ENCODE data around the gene EDEM1. TPM values are rescaled to one million over a fixed set of nuclear protein-coding genes. Genes with fewer than 3 reads are reported as not detected.
A peak's percentile ranks its signal among the peaks of the same experiment; 100 is the strongest.

EDEM1 gene
- total and polyA plus RNA-seq, 5 donors: 3.6 to 16.6 (median 10.2) TPM

DNA sequence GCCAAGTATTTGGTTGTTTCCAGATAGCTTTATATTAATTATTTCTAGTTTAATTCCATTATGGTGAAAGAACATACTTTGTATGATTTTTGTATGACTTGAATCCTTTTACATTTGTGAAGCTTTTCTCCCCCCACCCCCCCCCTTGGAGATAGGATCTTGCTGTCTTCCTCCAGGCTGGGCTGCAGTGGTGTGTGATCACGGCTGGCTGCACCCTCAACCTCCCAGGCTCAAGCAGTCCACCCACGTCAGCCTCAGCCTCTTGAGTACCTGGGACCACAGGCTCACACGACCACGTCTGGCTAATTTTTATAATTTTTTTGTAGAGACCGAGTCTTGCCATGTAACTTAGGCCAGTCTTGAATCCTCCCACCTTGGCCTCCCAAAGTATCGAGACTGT, 35.9 kb upstream of the EDEM1 start:
- H3K4me1 ChIP-seq (ENCODE audit: control insufficient read depth, insufficient read depth, low read length): peaks cover 5% of the 10 kb centered on the region

DNA sequence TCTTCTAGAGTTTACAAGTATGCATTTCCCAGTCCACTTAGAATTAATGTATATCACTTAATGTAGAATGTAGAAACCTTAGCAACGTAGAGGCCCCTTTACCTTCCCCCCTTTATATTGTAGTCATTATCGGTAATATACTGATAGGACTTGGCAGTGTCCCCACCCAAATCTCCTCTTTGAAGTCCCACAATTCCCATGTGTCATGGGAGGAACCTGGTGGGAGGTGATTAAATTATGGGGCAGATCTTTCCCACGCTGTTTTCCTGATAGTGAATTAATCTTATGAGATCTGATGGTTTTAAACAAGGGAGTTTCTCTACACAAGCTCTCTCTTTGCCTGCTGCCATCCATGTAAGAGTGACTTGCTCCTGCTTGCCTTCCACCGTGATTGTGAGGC, 34.4 kb upstream of the EDEM1 start:
- ATAC-seq: no peak
- H3K4me1 ChIP-seq (ENCODE audit: control insufficient read depth, insufficient read depth, low read length): peaks cover 5% of the 10 kb centered on the region
- 79% methylated on average over 4 of the region's 4 CpGs for WGBS
- no peak overlapping the region for H3K4me3 ChIP-seq (ENCODE audit: low read length)
- H3K27ac ChIP-seq (ENCODE audit: low read length): no peak overlapping the region
- no peaks in the 10 kb centered on the region for H3K9me3 ChIP-seq (ENCODE audit: control insufficient read depth, low read length)
- intact Hi-C loops (cut with DNase I): no loop called here
- no peaks in the 10 kb centered on the region for H3K27me3 ChIP-seq (ENCODE audit: control insufficient read depth, insufficient read depth)
- no peak for DNase-seq

More for the DNA sequence above, 35.9 kb upstream of the EDEM1 start:
- WGBS: 93% methylated on average over 6 of the region's 6 CpGs
- Histone ChIP-seq H3K27me3 (ENCODE audit: control insufficient read depth, insufficient read depth) (no peaks in the 10 kb centered on the region), H3K9me3 (ENCODE audit: control insufficient read depth, low read length) (no peaks in the 10 kb centered on the region), H3K27ac (ENCODE audit: low read length) (no peak overlapping the region), H3K4me3 (ENCODE audit: low read length) (no peak overlapping the region)
- no peak for ATAC-seq
- no peak for DNase-seq
- intact Hi-C loops (cut with DNase I): no loop called here

DNA sequence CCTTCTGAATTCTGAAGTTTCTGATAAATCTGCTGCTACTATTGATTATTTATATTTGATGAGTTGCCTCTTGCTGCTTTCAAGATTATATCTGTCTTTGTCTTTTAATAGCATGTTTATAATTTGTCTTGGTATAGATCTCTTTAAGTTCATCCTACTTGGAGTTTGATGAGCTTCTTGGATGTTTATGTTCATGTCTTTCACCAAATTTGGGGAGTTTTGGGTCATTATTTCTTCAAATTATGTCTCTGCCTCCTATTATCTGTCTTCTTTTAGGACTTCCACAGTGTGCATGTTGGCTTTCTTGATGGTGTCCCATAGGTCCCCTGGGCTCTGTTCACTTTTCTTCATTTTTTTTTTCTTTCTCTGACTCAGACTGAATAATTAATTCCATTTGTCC, 32.3 kb upstream of the EDEM1 start:
- no peak for ATAC-seq
- no peak overlapping the region for H3K27ac ChIP-seq (ENCODE audit: low read length)
- no peak overlapping the region for H3K4me3 ChIP-seq (ENCODE audit: low read length)
- peaks cover 3% of the 10 kb centered on the region for H3K4me1 ChIP-seq (ENCODE audit: control insufficient read depth, insufficient read depth, low read length)
- no peaks in the 10 kb centered on the region for H3K9me3 ChIP-seq (ENCODE audit: control insufficient read depth, low read length)
- intact Hi-C loops (cut with DNase I): no loop called here
- no peaks in the 10 kb centered on the region for H3K27me3 ChIP-seq (ENCODE audit: control insufficient read depth, insufficient read depth)
- DNase-seq: no peak

DNA sequence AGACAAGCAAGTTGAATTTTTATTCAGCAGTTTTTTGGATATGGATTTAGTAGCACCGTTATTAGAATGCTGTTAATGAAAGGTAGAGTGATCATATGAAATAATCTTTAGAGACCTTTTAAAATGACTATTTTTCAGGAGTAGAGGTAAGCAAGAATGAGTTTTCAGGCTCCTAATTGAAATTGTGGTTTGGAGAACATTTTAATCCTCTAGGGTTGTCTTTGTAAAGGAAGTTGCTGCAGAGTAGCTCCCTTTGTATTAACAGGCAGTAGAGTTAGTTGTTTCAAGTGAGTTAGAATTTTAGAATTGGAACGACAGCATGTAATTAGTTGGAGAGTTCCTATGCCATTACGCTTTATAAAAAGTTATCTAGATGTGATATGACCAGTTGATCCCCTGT, 27.2 kb upstream of the EDEM1 start:
- intact Hi-C loops (cut with DNase I): no loop called here
- no peak for DNase-seq
- H3K27me3 ChIP-seq (ENCODE audit: control insufficient read depth, insufficient read depth): no peaks in the 10 kb centered on the region
- no peak overlapping the region for H3K27ac ChIP-seq (ENCODE audit: low read length)
- no peaks in the 10 kb centered on the region for H3K9me3 ChIP-seq (ENCODE audit: control insufficient read depth, low read length)
- WGBS: 68% methylated on average over 3 of the region's 3 CpGs
- peaks cover 8% of the 10 kb centered on the region for H3K4me1 ChIP-seq (ENCODE audit: control insufficient read depth, insufficient read depth, low read length)
- no peak for ATAC-seq
- no peak overlapping the region for H3K4me3 ChIP-seq (ENCODE audit: low read length)

DNA sequence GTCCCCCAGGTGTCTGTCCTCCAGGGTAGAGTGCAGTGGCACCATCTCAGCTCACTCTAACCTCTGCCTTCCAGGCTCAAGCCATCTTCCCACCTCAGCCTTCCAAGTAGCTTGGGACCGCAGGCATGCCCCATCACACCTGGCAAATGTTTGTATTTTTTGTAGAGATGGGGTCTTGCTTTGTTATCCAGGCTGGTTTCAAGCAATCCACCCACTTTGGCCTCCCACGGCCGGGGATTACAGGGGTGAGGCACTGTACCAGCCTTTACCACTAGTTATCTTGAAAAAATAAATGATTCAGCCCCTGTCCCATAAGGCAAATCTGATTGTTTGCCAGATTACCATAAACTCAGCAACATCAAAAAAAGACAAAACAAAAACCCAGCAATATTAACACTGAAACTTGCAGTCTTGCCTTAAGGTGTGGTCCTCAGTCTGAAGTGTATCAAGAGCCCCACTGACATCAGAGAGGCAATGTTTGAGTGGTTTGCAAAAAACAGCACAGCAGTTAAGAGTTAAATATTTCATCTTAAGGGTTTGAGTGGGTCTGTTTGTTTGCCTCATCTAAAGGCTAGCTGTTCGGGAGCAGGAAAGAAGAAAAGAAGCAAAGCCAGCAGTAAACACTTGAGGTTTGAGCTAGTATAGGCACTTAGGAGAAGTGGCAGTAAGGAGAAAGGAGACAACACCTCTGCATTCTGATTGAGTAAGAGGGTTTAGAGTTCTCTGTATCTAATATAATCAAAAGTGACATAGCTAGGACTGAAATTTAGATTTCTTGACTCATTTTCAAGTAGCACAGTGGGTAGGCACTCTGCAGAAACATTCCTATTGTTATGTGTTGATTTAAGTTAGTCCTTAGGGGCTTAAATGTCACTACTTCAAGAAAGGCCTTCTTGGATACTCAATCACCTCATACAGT, 26.3 kb upstream of the EDEM1 start:
- no peaks in the 10 kb centered on the region for H3K9me3 ChIP-seq (ENCODE audit: control insufficient read depth, low read length)
- H3K4me3 ChIP-seq (ENCODE audit: low read length): no peak overlapping the region
- no peak for DNase-seq
- H3K27ac ChIP-seq (ENCODE audit: low read length): no peak overlapping the region
- intact Hi-C loops (cut with DNase I): no loop called here
- 64% methylated on average over 4 of the region's 4 CpGs for WGBS
- H3K4me1 ChIP-seq (ENCODE audit: control insufficient read depth, insufficient read depth, low read length): peaks cover 8% of the 10 kb centered on the region
- peak; percentile 17 to 36 for ATAC-seq
- no peaks in the 10 kb centered on the region for H3K27me3 ChIP-seq (ENCODE audit: control insufficient read depth, insufficient read depth)

DNA sequence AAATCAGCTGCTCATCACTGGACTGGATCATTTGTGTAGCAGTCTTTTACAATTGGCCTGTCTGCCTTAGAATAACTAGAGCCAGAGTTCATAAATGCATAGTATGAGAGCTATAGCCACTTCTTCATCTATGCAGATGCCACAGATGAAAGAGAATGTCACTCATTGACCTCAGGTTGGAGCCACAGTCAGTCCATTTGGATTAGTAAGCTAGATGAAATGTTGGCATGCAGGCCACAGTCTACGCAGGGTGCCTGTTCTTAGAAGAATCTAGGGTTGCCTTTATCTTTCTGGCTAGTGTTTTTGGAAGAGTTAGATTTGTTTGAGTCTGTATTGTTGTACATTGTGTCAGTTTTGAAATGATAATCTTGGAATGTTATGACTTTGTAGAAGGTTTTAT, 25.4 kb upstream of the EDEM1 start:
- no peak overlapping the region for H3K4me3 ChIP-seq (ENCODE audit: low read length)
- H3K27ac ChIP-seq (ENCODE audit: low read length): no peak overlapping the region
- ATAC-seq: peak; percentile 42 to 66
- intact Hi-C loops (cut with DNase I): no loop called here
- 46% methylated on average over 1 of the region's 1 CpG for WGBS
- no peaks in the 10 kb centered on the region for H3K9me3 ChIP-seq (ENCODE audit: control insufficient read depth, low read length)
- H3K27me3 ChIP-seq (ENCODE audit: control insufficient read depth, insufficient read depth): no peaks in the 10 kb centered on the region
- DNase-seq: no peak
- H3K4me1 ChIP-seq (ENCODE audit: control insufficient read depth, insufficient read depth, low read length): peaks cover 8% of the 10 kb centered on the region

DNA sequence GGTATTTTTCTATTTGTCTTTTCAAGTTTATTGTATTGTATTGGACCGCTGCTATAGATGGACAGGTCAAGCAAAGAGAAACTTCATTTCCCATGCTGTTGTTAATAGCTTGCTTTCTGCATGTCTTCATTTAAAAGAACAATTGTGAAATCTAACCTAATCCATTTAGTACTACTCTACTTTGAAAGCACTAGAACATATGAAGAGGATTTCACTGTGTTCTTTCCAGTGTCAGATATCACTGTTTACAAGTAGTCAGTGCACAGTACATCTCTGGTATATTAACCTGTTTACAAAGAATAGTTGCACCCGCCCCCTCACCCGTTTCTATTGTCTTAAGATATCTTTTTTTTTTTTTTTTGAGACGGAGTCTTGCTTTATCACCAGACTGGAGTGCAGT, 21.8 kb upstream of the EDEM1 start:
- DNase-seq: no peak

DNA sequence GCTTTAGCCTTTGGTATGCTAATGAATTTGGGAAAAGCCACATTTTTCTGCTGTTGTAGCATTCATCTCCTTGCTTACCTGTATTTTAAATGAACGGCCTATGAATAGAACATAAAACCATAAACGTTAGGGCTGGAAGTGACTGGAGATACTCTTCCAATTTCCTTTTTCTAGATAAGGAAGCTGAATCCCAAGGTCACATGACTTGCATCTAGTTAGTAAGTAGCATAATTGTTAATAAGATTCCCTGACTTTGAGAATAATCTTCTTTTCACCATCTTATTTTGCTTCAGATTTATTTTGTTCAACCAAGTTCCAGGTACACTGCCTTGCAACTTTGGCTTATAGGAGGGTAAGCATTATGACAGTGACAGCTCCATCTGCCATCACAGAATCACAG, 20.7 kb upstream of the EDEM1 start:
- intact Hi-C loops (cut with DNase I): no loop called here
- DNase-seq (no peak), ATAC-seq (no peak)
- Histone ChIP-seq H3K27ac (ENCODE audit: low read length) (no peak overlapping the region), H3K4me1 (ENCODE audit: control insufficient read depth, insufficient read depth, low read length) (no peaks in the 10 kb centered on the region), H3K27me3 (ENCODE audit: control insufficient read depth, insufficient read depth) (no peaks in the 10 kb centered on the region), H3K4me3 (ENCODE audit: low read length) (no peak overlapping the region), H3K9me3 (ENCODE audit: control insufficient read depth, low read length) (no peaks in the 10 kb centered on the region)
- WGBS: 50% methylated on average over 2 of the region's 2 CpGs

More for the DNA sequence above, 21.8 kb upstream of the EDEM1 start:
- Histone ChIP-seq H3K9me3 (ENCODE audit: control insufficient read depth, low read length) (no peaks in the 10 kb centered on the region), H3K27ac (ENCODE audit: low read length) (no peak overlapping the region), H3K4me3 (ENCODE audit: low read length) (no peak overlapping the region), H3K4me1 (ENCODE audit: control insufficient read depth, insufficient read depth, low read length) (peaks cover 5% of the 10 kb centered on the region), H3K27me3 (ENCODE audit: control insufficient read depth, insufficient read depth) (no peaks in the 10 kb centered on the region)
- 76% methylated on average over 4 of the region's 4 CpGs for WGBS
- intact Hi-C loops (cut with DNase I): no loop called here
- ATAC-seq: no peak

DNA sequence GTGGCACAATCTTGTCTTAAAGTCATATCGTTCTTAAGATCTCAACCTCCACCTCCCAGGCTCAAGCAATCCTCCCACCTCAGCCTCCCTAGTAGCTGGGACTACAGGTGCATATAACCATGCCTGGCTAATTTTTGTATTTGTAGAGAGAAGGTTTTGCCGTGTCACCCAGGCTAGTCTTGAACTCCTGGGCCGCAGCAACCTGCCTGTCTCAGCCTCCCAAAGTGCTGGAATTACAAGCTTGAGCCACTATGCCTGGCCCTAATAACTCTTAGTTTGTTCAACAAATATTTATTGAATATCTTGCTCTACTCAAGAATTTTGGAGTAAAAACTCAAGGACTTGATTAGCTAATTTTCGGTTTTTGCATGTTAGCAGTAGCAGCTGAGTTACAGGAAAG, 19.4 kb upstream of the EDEM1 start:
- 96% methylated on average over 4 of the region's 4 CpGs for WGBS
- no peak for DNase-seq
- Histone ChIP-seq H3K4me1 (ENCODE audit: control insufficient read depth, insufficient read depth, low read length) (no peaks in the 10 kb centered on the region), H3K27ac (ENCODE audit: low read length) (no peak overlapping the region), H3K4me3 (ENCODE audit: low read length) (no peak overlapping the region), H3K9me3 (ENCODE audit: control insufficient read depth, low read length) (no peaks in the 10 kb centered on the region), H3K27me3 (ENCODE audit: control insufficient read depth, insufficient read depth) (no peaks in the 10 kb centered on the region)
- intact Hi-C loops (cut with DNase I): no loop called here
- ATAC-seq: no peak

DNA sequence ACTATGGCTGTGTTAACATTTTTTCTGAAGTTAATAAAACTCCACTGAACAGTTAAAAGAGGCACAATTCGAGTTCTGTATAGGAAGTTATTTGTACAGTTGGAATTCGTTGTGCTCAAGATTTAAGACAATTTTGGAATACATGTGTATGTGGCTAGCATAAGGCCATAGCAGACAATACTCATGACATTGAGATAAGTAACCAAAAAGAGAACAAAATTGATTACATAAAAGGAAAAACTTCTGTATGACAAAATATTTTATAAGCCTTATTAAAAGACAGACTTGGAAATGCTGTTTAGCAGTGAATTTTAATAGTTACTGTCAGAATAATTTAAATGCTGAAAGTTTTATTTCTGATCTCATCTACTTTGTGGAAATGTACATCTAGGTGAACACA, 17.7 kb upstream of the EDEM1 start:
- Histone ChIP-seq H3K27ac (ENCODE audit: low read length) (no peak overlapping the region), H3K4me3 (ENCODE audit: low read length) (no peak overlapping the region), H3K9me3 (ENCODE audit: control insufficient read depth, low read length) (no peaks in the 10 kb centered on the region), H3K27me3 (ENCODE audit: control insufficient read depth, insufficient read depth) (no peaks in the 10 kb centered on the region), H3K4me1 (ENCODE audit: control insufficient read depth, insufficient read depth, low read length) (no peaks in the 10 kb centered on the region)
- whole genome bisulfite sequencing: 42% methylated on average over 2 of the region's 2 CpGs
- no peak for ATAC-seq
- DNase-seq: no peak
- intact Hi-C loops (cut with DNase I): no loop called here

DNA sequence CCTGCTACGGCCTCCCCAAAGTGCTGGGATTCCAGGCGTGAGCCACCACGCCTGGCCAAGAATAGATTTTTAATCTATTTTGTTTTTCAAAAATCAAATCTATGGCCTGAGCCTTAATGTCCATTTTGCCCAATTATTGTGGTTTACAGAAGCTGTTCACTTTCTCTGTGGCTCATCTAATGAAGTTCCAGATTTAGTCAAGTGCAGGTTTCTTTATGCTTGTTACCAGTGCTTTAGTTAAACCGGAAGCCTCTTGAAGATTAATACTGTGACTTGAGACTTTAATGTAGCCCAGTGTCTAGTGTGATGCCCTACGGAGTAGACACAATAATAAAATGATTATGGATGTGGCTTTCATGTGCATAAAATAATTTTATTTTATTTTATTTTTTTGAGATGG, 16.5 kb upstream of the EDEM1 start:
- Histone ChIP-seq H3K4me3 (ENCODE audit: low read length) (no peak overlapping the region), H3K27me3 (ENCODE audit: control insufficient read depth, insufficient read depth) (no peaks in the 10 kb centered on the region), H3K4me1 (ENCODE audit: control insufficient read depth, insufficient read depth, low read length) (no peaks in the 10 kb centered on the region), H3K9me3 (ENCODE audit: control insufficient read depth, low read length) (no peaks in the 10 kb centered on the region), H3K27ac (ENCODE audit: low read length) (no peak overlapping the region)
- DNase-seq: no peak
- intact Hi-C loops (cut with DNase I): no loop called here
- no peak for ATAC-seq
- 95% methylated on average over 5 of the region's 5 CpGs for WGBS

DNA sequence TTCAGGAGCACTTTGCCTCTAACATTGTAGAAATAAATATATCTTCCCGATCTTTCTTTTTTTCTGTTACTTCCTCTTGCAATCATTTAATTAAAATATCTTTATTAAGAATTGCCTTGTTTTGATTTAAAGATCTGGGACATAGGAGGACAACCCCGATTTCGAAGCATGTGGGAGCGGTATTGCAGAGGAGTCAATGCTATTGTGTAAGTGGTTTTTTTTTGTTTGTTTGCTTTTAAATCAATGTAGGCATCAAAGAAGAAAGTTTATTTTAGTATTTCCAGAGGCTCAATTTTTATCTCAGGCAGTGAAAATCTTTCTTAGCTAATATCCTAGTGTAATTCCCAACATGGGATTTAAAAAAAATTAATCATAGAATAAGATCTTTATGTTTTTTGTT, 15.5 kb upstream of the EDEM1 start:
- no peak for DNase-seq
- intact Hi-C loops (cut with DNase I): no loop called here
- Histone ChIP-seq H3K4me1 (ENCODE audit: control insufficient read depth, insufficient read depth, low read length) (no peaks in the 10 kb centered on the region), H3K27me3 (ENCODE audit: control insufficient read depth, insufficient read depth) (no peaks in the 10 kb centered on the region), H3K4me3 (ENCODE audit: low read length) (no peak overlapping the region), H3K9me3 (ENCODE audit: control insufficient read depth, low read length) (no peaks in the 10 kb centered on the region), H3K27ac (ENCODE audit: low read length) (no peak overlapping the region)
- ATAC-seq: no peak
- 95% methylated on average over 4 of the region's 4 CpGs for WGBS
